Measurements from ENCODE around the gene DNAJC30. TPM values are rescaled to one million over a fixed set of nuclear protein-coding genes. Genes with fewer than 3 reads are reported as not detected.

The DNAJC30 gene
- total RNA-seq, 1 donor from 2014 or later, result 7.3 TPM

DNA sequence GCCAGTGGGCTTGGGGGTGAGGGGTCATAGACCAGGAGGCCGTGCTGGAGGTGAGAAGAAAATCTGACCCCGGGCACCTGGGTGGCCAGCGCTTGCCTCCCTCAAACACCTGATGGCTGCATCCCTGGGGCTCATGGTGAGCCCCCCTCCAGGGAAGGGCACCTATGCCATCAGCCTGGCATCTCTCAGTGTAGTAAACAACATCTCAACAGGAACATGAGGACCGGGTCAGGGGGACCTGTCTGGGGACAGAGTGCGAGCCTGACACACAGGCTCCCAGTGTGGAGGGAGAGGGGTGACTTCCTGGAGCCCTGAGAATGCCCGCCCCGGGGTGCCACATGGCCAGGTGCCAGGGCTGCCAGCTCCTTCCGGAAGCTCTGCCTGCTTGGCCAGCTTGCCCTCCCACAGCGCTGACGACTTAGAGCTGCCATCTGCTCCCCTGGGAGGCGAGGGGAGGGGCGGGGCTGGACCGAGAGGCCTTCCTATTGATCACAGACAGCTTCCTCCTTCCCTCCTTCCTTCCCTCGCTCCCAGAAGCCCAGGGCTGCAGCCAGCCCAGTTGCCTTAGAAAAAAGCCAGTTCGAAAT lies 23.9 kb upstream of the DNAJC30 start:
- peak; percentile 55 for ATAC-seq

DNA sequence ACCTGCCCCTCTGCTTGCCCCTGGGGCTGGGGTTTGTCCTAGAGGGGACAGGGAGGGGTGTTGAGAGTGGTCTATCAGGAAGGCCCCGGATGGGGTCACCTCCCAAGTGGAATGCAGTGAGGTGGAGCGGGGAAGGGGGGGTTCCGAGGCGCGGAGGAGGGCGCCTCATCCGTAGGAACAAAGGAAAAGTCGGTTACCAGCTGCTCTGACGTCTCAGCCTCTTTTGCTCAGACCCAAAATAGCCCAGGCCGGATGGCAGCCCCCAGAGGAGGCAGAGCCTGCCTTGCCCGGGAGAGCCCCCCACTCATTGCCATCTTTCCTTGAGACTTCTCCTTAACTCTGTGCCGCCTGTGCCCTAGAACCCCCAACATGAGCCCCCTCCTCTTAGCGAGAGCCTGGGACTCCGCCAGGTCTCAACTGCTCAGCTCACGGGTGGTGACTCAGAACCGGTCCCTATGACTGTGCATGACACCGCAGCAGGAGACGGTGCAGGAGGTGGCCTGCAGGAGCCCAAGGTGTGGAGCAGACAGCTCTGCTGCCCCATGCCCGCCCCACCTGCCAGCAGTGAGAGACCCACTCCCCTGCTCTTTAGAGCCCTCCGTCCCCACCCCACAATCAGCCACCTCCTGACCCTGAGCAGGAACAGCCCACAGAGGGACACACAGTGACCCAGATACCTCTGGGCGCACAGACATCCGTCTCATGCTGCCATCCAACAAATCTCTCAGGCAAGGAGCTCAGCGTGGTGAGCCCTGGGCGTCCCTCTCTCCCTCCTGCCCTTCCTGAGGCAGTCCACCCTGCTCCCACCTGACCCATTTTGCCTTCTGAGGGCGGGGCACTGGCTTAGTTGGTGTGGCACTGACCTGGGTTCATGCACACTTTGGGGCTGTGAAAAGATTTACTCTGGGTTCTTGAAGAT lies 23.1 kb upstream of the DNAJC30 start:
- peak; percentile 74 for ATAC-seq

DNA sequence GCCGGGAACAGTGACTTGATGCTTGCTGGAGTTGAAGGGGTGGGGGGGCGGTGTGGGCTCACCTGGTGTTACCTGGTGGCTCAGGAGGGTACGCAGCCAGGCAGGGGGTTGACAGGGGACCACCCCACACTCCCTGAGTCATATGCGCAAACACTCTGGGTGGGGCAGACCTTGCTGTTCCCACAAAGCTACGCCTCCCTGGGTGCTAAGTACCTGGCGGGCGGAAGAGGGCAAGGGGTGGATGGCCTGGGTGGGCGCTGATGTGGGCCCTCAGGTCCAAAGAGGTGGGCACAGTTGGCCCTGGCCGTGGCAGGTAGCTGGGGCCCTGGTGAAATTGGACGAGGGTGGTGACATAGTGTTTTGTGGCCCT lies 22.3 kb upstream of the DNAJC30 start:
- peak; percentile 17 for ATAC-seq

DNA sequence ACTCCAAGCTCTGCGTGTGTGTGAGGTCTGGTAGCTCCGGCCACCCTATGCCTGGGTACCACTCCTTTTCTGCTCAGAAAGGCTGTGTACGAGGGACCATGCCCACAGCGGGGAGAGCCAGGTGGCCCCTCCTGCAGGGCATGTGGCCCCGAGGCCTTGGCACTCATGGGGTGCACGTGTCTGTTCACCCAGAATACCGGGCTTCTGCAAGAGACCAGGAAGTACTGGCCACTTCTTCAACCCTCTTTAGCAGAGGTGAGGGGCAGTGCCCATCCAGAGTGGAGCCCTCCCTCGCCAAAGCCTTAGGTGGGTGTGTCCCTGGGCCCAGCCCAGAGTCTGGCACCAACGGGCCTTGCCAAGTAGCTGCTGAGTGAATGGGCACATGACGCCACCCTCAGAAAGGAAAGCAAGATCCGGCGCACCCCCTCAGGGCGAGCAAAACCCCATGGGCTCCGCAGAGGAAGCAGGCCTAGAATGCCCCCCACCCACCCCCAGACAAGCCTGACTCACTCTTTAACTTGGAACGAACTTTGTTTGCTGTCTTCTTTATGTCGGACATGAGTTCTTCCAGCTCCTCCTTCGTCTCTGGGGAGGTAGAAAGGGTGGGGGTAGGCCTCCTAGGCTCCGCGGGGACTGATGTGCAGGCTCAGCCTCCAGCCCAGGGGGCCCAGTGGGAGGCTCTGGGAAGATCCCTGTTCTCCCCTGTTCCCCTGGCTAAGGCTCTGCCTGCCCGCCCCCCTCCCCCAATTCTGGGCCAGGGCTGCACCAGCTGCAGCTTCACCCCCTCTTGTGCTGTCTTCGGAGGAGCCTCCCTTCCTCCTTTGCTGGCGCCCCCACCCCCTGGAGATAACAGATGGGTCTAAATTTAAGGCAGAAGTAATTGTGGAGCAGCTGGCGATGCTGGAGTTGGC lies 21.6 kb upstream of the DNAJC30 start:
- peak; percentile 55 for ATAC-seq

DNA sequence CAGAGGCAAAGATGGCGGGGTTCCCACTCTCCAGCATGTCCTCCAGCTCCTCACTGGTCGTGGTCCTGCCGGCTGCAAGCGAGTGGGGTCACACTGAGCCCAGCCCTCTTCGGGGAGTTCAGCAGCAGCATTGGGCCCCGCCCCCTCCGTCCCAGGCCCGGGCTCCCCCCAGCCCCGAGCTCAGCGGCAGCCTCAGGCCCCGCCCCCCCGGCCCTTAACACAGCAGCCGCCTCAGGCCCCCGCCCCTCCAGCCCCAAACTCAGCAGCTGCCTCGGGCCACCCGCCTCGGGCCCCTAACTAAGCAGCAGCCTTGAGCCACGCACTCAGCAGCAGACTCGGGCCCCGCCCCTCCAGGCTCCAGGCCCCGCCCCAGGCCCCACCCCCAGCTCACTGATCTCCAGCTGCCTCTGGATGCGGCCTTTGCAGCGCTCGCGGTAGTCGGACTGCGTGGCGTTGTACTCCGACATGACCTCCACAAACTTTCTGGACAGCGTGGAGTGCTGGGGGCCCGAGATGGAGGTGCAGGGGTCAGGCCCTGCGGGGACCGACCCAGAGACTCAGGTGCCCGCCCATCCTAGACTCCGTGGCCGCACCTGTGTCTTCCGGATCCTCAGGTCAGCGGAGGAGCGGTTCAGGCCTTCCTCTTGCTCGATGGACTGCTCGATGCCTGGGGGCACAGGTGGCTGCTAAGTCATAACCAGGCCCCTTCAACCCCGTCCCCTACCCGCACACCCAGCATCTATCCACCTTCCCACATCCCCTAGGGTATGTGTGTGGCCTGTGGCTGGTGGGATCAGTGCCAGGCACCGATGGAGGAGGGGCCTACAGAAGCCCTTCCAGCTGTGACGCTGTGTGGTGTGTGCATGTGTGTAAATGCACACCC lies 20.7 kb upstream of the DNAJC30 start:
- peak; percentile 19 for ATAC-seq

DNA sequence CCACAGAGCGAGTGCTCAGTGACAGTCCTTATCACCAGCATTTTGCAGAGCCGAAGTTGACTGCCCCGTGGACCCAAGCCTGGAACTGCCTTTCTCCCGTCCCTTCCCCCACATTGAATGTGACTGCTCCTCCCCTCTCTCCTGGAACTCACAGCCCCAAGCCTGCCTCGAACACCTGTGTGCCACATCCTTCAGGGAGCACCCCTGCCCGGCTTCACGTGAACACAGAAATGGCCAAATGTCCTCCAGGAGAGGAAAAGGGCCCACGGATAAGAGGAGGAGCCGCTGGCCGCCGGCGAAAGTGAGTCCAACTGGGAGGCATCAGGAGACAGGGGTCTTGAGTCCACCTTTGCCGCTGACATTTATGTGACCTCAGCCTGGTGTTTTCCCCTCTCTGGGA lies 20.0 kb upstream of the DNAJC30 start:
- ATAC-seq, result no peak

DNA sequence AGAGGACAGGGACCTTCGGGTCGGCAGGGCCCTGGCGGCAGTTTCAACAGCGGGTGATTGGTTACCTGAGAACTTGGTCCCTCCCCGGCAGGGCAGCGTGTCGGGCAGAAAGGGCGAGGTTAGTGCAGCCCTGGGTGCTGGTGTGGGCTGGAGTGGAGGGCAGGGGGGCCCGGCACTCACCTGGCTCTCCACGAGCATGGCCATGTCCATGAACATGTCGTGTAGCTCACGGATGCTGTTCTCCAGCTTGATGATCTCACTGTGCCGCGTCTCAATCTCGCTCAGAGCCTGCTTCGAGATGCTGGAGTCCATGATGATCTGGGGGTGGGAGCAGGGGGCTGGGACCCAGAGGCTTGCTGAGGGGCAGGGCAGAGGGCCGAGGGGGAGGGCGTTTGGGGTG lies 19.4 kb upstream of the DNAJC30 start:
- ATAC-seq, result no peak

DNA sequence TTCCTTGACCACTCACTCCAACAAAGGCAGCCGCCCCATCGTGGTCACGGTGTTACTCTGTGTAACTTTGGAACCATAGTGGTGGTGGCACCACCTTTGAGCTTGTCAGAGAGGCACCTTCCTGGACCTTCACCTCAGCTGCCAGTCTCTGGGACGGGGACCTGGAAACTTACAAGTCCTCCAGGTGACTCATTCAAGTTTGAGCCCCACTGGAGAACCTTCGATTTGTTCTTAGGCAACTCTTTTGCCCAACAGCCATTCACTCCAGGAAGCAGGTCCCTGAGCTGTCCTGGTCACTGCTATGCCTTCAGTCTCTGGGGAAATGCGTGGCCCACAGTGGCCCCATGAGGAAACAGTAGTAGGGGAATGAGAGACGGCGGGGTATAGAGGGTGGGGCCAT lies 19.0 kb upstream of the DNAJC30 start:
- no peak for ATAC-seq

DNA sequence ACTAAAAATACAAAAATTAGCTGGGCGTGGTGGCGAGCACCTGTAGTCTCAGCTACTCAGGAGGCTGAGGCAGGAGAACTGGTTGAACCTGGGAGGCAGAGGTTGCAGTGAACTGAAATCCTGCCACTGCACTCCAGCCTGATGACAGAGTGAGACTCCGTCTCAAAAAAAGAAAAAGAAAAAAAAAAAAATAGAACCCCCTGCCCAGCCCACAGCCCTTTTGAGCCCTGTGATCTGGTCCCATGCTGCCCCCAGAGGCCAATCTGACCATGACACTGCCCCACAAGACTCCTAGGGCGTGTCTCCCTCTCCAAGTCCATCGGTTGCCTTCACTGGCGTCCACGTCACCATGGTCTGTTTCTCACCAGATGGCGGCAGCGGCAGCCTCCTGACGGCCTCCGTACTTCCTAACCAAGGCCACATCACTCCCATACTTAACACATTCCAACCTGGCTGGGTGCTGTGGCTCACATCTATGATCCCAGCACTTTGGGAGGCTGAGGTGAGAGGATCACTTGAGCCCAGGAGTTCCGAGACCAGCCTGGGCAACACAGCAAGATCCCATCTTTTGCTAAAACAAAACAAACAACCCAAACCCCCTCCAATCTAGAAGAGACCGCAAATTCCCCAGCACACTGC lies 18.2 kb upstream of the DNAJC30 start:
- ATAC-seq, result no peak

DNA sequence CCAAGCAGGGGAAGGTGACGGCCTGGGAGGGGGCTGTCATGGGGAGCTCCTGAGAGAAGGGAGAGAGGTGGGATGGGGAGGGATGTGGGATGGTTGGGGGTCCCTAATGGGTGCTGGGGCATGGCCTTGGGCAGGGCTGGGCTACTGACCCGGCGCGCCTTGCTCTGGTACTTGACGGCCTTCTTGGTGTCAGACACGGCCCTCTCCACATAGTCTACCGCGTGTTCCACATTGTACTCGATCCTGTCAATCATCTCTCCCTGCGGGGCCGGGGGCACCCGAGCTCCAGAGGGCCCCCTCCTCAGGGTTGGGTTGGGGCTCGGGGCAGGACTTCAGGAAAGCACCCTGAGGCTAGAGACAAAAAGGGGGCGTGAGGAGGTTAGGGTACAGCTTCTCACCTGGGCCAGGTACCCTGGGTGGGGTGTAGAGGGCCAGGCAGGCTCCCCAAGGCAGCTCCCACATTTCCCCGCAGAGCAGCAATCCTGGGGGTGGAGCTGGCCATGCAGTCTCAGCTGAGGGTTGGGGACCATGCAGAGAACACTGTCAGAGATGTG lies 17.4 kb upstream of the DNAJC30 start:
- no peak for ATAC-seq

DNA sequence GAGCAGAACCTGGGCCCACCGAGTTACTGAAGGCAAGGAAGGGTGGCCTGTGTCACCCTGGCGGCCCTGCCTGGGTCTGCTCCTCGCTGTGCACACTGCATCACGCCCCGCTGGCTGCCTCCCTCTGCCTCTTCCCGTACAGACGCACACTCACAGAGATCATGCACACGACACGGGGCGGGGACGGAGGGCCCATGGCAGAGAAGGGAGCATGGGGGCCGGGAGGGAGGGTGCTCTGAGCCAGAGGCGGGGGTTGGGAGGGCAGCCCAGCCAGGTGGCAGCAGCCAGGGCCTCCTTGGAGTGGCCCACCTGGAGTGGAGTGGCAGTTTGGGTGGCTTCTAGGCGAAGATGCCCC lies 16.8 kb upstream of the DNAJC30 start:
- no peak for ATAC-seq

DNA sequence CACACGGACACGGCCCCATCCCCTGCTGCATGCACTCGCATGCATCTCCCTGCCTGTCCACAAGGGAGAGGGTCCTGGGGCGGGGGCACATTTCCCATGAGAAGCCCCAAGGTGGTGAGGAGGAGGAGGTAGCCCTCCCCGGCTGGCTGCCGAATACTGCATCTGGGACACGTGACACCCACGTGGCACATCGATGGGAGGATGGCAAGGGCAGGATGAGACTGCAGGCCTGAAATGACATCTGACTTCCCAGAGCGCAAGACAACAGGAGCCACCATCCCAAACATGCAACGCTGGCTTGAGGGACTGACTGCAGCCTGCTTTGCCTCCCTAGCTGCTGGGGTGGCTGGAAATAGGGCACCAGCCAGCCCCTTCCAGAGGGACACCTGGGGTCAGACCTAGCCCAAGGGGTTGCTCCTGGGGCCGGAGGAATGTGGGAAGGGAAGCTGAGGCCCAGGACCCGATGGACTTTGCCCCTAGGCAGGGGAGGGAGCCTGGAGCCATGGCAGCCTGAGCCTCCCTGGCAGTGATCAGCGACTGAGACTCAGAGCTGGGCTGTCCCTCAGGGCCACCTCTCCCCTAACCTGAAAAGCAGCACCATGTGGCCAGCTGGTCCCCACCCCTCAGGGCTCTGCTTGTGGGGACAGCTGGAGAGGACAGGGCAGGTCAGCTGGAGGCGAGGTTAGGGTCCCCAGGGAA lies 16.3 kb upstream of the DNAJC30 start:
- ATAC-seq, result no peak

DNA sequence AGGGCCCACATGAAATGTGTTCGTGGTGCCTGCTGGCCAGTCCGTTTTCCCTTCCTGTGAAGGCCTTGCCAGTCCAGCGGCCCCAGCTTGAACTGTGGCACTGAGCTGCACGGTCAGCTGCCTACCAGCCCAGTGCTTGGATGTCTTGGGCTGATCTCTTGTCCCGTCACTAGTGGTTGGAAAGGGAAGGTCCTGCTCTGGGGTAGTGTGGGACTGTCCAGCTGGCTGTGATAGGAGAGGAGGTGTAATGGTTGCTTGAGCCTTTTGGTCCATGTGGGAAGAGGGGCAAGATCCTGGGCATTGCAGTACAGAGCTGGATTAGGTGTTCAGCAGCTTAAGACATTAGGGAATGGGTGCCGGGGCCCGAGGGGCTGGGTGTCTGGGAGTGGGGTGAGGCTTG lies 15.2 kb upstream of the DNAJC30 start:
- ATAC-seq, result no peak

DNA sequence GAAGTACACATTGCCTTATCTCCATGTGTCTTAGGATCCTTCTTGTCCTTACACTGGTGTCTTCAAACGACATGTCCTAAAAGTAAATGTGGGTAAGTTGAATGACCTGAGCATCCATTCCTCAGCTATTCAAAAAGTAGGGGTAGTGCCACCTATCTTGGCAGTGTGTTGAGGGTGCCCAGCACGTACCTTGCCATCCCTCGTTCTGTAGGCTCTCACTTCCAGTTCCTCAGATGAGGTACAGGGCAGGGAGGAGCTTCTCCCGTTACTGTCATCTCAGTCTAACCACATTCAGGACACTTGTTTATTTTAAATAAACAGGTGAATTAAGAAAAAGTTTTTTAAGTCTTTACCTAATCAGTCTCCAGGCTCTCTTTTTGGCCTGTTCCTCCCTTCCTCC lies 13.1 kb upstream of the DNAJC30 start:
- ATAC-seq, result no peak

DNA sequence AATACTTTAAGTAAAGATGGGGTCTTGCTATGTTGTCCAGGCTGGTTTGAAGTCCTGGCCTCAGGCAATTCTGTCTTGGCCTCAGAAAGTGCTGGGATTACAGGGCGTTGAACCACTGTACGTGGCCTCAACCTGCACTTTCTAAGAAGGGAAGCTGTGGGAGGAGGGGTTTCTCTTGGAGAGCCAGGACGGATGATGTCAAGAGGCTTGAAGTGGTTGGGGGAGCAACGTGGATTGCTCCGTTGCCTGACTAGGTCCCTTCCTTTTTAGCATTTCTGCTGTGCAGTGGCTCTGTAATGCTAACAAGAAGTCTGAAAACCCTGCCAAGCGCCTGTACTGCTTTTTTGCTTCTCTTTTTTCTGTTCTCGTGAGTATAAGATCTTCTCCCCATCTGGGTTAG lies 7.4 kb upstream of the DNAJC30 start:
- no peak for ATAC-seq

DNA sequence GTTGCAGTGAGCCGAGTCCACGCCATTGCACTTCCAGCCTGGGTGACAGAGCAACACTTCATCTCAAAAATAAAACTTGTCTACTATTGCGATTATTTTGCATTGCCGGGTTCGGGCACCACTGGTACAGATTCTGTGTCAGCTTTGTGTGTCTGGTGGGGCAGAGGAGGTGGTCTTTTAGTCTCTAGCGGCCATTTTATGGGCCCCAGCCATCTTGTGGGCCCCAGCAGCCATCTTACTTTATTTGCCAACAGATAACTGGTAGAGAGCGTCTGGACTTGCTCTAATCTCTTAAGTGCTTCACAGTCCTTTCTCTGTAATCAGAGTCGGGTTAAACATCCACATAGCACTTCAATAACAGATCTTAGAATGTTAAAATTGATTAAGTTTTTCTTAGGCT lies 5.0 kb upstream of the DNAJC30 start:
- no peak for ATAC-seq

DNA sequence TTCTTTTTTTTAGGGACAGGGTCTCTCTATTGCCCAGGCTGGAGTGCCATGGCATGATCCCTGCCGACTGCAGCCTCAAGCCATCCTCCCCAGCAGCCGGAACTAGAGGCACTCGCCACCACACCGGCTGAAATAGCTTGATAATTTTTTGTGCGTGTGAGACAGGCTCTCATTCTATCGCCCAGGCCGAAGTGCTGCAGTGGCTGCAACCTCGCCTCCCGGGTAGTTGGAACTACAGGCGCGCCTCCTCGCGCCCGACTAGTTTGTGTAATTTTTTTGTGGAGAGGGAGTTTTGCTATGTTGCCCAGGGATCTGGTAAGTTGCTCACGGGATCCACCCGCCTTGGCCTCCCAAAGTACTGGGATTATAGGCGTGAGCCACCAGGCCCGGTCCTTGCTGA lies 2.1 kb upstream of the DNAJC30 start:
- no peak for ATAC-seq

DNA sequence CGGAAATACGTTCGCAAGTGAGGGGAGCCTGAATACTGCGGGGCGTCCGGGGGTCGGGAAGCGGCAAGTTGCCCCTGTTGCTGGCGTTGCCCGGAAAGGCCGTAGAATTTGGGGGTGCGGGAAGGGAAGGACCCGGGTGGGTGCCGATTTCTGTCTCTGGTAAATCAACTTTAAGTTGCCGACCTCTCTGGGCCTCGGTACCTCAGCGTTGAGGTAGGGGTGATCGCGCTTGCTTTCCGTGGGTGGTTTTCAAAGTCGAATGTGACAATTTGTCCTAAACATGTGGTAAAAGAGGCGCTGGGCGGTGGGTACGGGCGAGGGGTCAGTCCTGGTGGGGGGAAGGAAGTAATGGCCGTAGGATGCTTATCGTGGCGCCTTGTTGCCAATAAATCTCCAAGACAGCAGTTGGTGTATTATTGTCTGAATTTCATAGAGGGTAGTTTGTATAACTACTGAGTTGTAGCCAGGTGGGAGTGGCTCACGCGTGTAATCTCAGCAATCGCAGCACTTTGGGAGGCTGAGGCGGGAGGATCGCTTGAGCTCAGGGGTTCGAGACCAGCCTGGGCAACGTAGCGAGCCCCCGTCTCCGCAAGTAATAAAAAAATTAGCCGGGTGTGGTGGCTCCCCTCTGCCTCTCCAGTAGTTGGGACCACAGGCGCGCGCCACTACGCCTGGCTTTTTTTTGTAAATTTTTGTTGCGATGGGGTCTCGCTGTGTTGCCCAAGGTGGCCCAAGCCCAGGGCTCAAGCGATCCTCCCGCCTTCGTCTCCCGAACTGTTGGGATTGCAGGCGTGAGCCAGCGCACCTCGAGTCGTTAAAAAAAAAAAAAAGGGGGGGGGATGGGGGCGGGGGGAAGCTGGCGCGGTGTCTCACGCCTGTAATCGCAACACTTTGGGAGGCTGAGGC lies 788 bp upstream of the DNAJC30 start:
- no peak for ATAC-seq

DNA sequence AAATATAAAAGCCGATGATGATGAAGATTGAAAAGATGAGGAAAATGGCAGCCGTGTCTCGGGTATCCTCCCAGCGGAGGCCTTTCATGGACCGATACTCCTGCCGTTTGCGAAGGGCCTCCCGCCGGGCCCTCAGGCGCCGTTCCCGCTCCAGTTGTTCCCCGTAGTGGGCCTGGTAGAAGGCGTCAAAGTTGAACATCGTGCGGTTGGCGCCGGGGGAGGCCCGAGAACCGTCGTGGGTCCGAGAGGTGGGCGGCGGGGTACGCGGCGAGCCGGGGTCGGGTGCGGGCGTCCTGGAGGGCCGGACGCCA lies 553 bp downstream of the DNAJC30 start:
- peak; percentile 10 for ATAC-seq

DNA sequence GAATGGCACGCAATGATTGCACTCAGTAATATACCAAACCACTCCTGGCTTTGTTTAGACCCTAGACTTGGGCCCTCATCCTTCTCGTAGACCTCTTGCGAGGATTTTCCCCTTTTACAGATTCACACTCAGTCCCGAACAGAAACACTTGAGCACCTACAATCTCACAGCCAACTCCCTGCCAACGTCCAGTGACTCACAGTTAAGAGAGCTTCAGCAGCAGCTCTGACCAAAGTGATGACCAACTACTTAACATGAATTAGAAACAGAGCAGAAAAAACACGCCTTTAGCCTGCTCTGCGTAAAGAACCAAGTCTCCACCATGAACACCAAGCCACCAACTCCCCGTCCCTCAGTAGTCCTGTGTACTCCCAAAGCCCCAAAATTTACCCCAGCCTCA lies 2.2 kb downstream of the DNAJC30 start:
- no peak for ATAC-seq

Measured in esophagus mucosa (tissue), 1 donor.